HG03103 (cell line): ENCODE data around the gene MAP2K6.

Experiments
- ATAC-seq: cut with Tn5 transposase; IDR thresholded peaks from one replicate; pipeline ENCODE4 v1.9.1; 2021; ENCODE audit warnings: low read depth; ENCODE audit not compliant: unreplicated experiment

Gene MAP2K6

GRCh38 chr17:69414408-69415274 lies at the start of gene MAP2K6:
Gene MAP2K6 (plus strand): TSS chr17:69414697. CDS start chr17:69414985, 288 bp downstream.
- ATAC-seq: peak; percentile 95

GRCh38 chr17:69367298-69367697 lies 47.2 kb upstream of the MAP2K6 start:
- ATAC-seq: peak; percentile 85

- no peak for ATAC-seq
Measured at GRCh38 chr17:69373069-69373468, 41.4 kb upstream of the MAP2K6 start.

DNA sequence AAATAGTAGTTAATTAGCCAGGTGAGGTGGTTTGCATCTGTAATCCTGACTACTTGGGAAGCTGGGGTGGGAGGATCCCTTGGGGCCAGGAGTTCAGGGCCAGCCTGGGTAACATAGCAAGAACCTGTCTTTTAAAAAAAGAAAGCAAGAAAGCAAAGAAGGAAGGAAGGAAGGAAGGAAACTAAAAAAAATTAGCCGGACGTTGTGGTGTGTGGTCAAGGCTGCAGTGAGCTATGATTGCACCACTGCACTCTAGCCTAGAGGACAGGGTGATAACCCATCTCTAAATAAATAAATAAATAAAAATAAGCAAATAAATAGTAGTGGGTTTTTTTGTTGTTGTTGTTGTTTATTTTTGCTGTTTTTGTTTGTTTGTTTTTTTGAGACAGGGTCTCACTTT lies 39.3 kb upstream of the MAP2K6 start:
- ATAC-seq: no peak

GRCh38 chr17:69388822-69389442 lies 25.6 kb upstream of the MAP2K6 start:
- no peak for ATAC-seq

DNA sequence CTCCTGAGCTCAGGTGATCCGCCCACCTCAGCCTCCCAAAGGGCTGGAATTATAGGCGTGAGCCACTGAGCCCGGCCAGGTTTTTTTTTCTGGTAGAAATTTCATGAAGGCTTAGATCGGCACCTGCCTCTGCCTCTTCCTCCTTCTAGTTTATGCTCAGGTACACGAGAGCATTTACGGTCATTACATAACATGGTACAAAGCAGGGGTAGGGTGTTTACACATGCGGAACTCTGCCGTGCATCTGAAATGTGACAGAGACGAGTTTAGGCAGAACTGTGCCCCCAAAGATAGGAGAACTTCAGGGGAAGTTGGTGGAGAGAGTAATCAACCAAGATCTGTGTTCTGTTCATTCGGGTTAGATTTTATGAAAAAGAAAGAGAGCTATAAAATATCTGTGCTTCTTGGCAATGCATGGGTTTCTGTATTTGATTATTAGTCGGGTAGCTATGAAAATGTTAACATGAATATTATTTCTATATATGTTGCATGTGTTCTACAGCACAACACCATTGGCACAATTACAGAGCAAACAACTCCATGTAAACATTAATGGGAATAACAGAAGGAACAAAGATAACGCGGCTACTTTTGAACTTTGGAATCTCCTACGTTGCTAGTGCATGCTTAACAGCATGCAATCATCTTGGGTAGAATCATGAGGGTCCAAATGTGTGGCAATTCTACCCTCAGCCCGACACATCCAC lies 23.5 kb upstream of the MAP2K6 start:
- no peak for ATAC-seq

GRCh38 chr17:69401251-69401650 lies 13.2 kb upstream of the MAP2K6 start:
- no peak for ATAC-seq

- ATAC-seq: no peak
Measured at GRCh38 chr17:69402052-69402451, 12.4 kb upstream of the MAP2K6 start.

DNA sequence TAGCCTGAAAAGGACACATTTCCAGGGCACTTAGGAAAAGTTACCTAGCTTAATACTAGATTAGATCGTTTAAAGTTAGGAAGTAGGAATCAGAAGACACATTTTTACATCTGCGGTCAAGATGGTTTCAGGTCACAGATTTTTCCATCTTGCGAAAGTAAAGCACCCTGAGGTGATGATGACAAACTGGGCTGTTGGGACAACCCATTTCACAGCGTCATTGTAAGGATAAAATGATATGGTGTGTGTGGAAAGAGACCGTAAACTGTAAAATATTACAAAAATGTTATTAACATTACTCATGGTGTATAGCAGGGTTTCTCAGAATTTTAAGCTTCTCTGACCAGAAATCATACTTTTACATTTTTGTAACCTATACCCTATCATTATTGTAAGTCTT lies 10.1 kb upstream of the MAP2K6 start:
- no peak for ATAC-seq

DNA sequence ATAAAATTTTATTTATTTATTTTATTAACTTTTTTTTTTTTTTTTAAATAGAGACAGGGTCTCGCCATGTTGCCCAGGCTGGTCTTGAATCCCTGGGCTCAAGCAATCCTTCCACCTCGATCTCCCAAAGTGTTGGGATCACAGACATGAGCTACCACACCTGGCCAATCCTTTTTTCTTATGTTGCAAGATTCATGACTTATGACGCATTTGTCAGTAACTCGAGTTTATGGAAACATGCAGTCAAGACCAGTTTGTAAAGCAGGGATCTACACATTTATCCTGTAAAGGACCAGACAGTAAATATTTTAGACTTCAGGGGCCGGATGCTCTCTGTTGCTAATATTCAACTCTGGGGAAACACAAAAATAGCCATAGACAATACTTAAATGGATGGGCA lies 9.4 kb upstream of the MAP2K6 start:
- no peak for ATAC-seq

DNA sequence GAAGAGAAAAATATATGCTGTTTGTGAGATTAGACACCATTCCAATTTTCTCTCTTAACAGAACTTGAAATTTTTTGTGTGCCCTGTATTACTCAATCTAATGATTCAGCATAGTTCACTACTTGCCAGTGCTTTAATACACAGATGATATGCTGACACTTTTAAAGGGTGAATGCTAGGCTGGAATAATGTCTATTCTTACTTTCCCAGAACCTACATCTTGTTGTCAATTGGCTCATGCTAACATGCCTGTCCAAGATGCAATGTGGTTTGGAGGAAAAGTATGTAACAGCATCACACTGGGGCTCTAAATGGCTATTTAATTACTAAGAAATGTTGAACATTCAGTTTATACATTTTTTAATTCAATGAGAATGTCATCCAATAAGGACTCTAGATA lies 7.6 kb upstream of the MAP2K6 start:
- no peak for ATAC-seq

DNA sequence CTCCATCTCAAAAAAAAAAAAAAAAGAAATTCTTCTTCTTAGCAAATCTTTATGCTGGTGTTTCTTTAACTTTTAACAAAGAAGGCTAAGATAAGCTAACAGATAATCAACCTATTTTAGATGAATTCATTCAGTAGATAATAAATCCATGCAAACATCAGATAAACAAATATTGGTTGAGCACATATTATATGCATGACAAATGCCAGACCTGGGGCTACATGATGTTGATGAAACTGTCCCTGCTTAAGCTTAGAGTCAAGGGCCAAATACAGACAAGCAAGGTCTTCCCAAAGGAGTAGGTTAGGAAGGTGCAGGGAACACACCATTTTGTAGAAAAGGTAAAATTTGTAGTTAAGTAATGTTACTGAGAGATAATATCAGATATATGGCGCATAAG lies 6.7 kb upstream of the MAP2K6 start:
- ATAC-seq: no peak

DNA sequence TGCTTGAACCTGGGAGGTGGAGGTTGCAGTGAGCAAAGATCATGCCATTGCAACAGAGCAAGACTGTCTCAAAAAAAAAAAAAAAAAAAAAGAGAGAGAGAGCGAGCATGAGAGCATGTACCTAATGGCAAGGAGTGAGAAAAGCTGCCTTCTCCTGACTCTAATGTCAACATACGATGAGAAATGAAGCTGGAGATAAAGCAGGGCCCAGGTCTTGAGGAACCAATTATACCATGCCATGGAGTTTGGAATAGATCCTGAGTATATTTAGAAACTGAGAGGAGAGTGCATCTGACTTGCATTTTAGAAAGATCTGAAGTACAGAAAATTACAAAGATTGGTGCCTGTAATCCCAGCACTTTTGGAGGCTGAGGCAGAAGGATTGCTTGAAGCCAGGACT lies 3.8 kb upstream of the MAP2K6 start:
- no peak for ATAC-seq

DNA sequence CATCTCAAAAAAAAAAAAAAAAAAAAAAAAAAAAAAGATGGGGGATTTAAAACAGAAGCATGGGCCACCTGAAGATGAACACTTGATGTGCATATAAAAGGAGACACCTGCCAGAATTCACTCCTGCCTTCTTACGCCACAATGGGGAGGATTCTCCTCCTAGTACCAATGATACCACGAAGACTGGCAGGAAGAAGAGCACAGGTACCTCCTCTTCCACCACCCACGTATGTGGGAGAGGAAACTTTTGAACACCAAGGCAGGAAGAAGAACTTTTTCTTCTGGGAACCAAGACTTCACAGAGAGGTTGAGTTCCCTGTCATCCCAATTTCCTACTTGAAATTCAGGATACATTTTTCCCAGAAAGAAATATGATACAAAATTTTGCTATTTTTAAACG lies 2.7 kb upstream of the MAP2K6 start:
- ATAC-seq: no peak

DNA sequence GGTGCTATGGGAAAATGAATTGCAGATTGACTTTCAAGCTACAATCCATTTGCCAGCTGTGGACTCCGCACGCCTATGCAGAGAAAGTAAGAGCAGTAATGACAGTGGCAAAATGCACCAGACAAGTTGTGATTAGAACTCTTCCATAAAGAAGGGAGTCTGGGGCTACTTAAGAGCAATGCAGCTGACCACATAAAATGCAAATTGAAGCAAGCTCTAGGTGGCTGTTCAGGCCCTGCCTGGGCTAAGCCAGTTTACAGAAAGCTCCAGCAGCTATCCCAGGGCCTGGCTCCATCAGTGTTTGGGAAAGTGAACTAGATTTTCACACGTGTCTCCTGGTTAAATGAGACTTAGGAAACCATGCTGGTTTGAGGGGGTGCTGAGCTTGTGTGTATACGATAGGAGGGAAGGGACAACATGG lies 2.2 kb upstream of the MAP2K6 start:
- no peak for ATAC-seq

DNA sequence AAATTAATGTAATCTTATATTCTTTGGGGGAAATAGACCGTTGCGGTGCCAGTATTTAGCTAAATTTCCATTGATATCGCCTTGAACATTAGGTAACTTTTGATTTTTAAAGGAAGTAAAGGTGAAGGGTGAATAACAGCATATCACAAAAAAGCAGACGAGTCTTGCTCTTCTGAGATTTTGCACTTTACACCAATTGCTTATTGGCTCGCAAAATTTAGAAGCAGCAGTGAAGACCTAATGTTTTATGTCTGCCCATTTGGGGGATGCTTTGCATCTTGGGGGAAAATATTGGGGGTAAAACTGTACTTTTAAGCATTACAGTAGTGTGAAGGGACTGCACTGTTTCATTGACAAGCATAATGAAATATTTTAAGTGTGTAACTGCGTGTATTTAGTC lies 934 bp downstream of the MAP2K6 start:
- no peak for ATAC-seq

DNA sequence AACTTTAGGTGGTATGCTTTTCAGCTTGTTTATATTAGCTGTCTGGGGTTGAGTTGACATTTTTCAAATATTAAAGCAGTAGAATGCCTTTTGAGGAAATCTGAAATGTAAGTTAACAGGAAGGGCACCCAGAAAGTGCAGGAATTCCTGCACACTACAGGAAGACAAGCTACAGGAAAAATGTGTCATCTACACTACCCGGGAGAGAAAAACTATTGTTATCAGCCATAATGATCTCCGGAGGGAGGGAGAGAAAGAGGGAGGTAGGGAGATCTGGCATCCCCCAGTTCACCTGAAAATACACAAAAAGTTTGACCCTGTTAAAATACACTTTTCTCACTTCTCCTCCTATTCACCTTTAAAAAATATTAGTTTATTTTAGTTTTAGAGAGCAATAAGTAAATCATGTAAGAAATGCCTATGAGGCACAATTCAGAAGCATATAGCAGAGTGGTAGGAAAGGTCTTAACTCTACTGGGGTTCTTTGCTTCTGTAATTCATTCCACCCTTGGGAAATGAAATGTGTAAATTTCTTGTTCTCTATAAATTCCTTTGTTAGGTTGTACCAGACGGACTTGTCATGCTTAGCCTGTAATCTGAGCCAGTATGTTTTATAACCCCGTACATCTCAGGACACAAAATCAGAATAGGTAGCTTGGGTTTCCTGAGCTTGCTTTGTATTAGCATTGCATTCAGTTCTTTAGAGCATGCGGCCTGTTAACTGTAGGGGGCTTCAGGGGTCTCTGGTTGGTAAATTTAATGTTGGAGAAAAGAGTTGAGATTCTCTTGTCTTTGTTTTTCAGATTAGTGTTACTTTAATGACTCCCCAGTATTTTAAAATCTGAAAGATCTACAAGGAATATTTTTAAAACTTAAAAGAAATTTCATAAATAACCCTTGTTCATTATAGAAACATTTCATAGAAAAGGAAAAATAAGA lies 3.3 kb downstream of the MAP2K6 start:
- ATAC-seq: no peak

GRCh38 chr17:69418535-69418934 lies 4.0 kb downstream of the MAP2K6 start:
- ATAC-seq: no peak

- ATAC-seq: no peak
Measured at GRCh38 chr17:69423450-69423849, 9.0 kb downstream of the MAP2K6 start.

DNA sequence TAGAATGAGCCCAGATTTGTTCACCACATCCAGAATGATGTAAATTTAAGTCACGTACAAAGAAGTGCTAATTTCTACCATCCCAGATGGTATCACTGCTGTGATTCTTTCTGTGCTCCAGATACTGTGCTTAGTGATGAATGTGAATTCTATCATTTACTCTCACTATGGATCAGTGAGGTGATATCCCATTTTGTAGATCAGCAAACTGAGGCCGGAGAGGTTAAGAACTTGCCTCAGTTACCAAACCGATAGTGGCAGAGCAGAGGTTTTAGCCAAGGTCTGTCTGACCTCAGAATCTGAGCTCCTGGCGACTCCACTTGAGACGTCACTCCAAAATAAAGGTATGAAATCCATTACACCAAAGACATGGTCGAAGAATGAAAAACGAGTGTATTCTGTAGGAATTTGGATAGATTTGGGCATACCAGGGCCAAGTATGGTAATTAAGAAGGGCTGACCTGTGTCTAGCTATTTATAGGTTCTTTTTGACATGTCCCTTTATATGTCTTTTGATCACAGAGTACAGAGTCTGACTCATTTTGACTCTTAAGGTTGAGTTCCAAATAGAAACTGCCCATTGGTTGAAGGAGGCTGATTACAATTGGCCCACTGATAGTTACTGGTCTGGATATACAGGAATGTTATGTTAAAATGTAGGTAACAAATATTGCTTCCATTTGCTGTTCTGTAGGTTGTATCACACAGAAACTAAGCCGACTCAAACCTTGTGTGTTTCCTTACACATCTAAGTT lies 10.0 kb downstream of the MAP2K6 start:
- no peak for ATAC-seq
